ENCODE data around the gene BCR. TPM values are rescaled to one million over a fixed set of nuclear protein-coding genes. Genes with fewer than 3 reads are reported as not detected.

BCR gene
- total RNA-seq = 10 to 100 TPM; 17.9 to 23.3 TPM

GRCh38 chr22:23180301-23180892 is at the start of gene BCR:
BCR (plus strand) TSS chr22:23180509; CDS start chr22:23180961, 452 bp downstream.

GRCh38 chr22:23144932-23145877 is 35.1 kb upstream of the BCR start, which contains the start of gene RAB36:
RAB36 (plus strand) TSS chr22:23145477; CDS start chr22:23146617, 1,140 bp downstream.

Small RNA genes lying within 50 kb of the gene (small RNA-seq; reads per million reads assigned to genes)
- gene BCRP8 (0 to 0.21 reads per million in 2 donors), gene RF00017 (0 reads per million in 2 donors), gene RF00066 (0 reads per million in 2 donors), gene RN7SL263P (0 reads per million in 2 donors)

Other genes with a start within 250 kb of the BCR start
- gene GNAZ, start 110.0 kb upstream of the BCR start, total RNA-seq = 1 to 10 TPM; 2.0 to 2.4 TPM
- gene RSPH14, start 38.5 kb upstream of the BCR start, total RNA-seq = under 1 TPM in 1 of 2 donors, not detected in 1; 0.33 TPM
- gene RAB36, start 35.0 kb upstream of the BCR start, total RNA-seq = 10 to 100 TPM in 1 of 2 donors, 1 to 10 TPM in 1; 8.3 to 11.7 TPM